ENCODE data around the gene CCDC146.
"Not testable (repeated sequence)": the region's sequence is repeated elsewhere in the genome, so short reads cannot be mapped to it uniquely, and the experiment has no call there.

Gene CCDC146

DNA sequence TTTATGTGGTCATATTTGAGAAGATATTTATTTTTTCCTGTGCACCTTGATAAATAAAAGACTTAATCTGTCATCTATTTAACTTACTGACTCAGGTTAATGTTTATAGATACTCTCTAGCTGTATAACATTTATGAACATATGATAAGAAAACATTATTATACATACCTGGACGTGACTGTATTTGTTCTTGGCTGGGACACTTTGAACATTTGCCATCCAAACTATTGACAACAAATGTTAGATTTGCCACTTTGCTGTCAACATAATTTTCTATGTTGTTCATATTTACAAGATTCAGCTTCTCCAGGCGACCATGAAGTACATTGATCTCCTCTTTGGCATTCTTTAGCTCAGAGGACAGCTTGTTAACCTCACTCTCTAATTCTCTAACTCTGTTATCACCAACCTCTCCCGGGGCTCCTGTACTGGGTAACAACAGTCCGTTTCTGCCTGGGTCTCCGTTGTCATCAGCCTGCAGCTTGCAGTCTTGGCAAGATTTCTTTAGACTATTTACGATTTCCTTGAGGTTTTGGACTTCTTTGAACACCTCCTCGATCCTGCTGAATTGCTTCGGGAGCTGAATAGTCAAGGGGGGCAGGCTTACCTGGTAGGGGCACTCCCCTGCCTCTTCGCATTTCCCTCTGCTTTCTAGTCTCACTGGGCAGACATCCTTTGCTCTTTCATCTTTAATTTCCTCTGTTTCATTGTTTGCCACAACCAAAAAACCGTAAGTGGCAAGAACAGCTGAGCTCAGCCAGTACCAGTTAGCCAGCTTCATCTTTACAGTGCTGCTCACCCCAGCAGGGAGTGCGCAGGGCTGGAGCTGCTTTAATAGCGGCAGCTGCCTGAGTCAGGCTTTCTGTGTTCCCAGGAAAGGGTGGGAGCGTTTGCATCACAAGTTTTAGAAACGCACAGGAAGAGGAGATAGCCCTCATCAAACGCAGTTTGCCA, 76.9 kb downstream of the CCDC146 start, which contains the start of gene FGL2:
TSS of gene FGL2 (minus strand) at position 807 of the 954 bp plus-strand sequence. CDS start at position 781, 26 bp downstream.
- DNase-seq (ENCODE audit: low read depth in 1 of 2, low spot score in 1 of 2), result no peak

DNA sequence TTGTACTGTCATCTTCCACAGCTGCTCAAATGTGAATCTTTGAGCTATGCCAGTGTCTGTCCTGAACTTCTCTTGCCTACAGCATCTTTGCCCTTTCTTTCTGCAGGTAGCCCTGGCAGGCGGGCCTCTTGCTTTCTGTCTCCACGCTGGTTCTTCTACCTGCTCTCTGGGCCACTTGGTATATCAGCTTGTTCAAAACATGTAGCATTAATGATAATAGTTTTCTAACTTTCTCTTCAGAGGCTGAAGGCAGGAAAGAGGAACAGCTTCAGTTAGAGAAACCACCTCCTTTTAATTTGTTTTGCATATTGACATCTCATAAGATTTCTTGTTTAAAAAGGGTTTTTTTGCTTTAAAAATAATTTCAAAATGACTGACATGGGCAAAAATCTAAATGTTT, 78.1 kb downstream of the CCDC146 start:
- DNase-seq (ENCODE audit: low read depth in 1 of 2, low spot score in 1 of 2), result no peak

DNA sequence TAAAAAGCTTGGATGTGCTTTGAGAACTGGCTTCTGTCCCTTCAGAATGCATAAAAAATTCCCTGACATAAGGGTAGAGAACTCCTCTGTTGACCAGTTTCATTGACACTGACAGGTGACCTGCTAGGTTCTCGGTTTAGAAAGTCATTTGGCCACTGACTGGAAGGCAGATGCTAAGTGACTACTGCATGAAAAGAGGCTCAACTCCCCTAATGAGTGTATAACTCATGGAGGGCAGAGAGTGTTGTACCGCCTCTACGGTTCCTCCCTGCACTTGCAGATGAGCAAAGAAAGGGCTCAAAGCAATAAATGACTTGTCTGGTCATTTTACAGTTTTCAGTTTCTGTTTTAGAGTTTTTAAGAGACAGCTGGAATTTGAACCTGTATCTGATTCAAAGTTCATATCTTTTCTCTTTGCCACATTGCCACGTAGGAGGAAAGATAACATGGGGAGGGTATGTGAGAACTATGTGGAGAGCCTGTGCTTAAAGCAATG, 80.1 kb downstream of the CCDC146 start:
- no peak for DNase-seq (ENCODE audit: low read depth in 1 of 2, low spot score in 1 of 2)

DNA sequence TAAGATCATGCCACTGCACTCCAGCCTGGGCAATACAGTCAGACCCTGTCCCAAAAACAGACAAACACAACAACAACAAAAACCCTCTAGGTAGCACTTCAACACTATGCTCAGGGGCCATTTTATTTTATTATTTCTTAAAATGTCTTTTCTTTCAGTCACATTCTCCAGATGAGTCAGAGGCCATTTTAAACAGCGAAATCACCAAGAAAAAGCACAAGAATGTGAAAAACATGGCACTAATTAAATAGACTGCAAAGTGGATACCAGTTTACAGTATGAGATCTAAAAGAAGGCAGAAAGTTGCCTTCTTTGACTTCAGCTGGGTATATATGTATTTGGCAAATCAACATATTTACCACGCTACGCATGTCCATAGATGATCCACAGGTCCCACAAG, 83.3 kb downstream of the CCDC146 start:
- DNase-seq (ENCODE audit: low read depth in 1 of 2, low spot score in 1 of 2), result no peak

DNA sequence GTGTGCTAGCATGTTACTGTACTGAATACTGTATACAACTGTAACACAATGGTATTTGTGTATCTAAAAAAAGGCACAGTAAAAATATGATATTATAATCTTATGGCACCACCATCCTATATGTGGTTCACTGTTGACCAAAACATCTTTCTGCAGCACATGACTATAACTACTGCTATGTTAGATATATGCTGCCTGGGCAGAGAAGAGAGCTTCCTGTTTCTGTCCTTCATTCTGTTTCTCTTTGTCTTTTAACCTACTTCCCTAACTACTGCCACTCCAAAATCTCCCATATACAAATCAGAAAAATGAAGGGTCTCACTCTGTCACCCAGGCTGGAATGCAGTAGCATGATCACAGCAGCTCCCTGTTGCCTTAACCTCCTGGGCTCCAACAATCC, 86.0 kb downstream of the CCDC146 start:
- DNase-seq (ENCODE audit: low read depth in 1 of 2, low spot score in 1 of 2), result no peak

DNA sequence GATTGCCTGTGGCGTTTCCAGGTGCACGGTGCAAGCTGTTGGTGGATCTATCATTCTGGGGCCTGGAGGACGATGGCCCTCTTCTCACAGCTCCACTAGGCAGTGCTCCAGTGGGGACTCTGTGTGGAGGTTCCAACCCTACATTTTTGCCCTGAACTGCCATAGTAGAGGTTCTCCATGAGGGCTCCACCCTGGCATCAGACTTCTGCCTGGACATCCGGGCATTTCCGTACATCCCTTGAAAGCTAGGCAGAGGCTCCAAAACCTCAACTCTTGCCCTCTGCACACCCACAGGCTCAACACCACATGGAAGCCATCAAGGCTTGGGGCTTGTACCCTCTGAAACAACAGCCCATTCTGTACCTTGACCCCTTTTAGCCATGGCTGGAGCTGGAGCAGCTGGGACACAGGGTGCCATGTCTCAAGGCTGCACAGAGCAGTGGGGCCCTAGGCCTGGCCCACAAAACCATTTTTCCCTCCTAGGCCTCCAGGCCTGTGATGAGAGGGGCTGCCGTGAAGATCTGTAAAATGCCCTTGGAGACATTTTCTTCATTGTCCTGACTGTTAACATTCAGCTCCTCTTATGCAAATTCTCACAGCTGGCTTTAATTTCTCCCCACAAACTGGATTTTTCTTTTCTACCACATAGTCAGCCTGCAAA, 87.2 kb downstream of the CCDC146 start:
- DNase-seq (ENCODE audit: low read depth in 1 of 2, low spot score in 1 of 2), result no peak

DNA sequence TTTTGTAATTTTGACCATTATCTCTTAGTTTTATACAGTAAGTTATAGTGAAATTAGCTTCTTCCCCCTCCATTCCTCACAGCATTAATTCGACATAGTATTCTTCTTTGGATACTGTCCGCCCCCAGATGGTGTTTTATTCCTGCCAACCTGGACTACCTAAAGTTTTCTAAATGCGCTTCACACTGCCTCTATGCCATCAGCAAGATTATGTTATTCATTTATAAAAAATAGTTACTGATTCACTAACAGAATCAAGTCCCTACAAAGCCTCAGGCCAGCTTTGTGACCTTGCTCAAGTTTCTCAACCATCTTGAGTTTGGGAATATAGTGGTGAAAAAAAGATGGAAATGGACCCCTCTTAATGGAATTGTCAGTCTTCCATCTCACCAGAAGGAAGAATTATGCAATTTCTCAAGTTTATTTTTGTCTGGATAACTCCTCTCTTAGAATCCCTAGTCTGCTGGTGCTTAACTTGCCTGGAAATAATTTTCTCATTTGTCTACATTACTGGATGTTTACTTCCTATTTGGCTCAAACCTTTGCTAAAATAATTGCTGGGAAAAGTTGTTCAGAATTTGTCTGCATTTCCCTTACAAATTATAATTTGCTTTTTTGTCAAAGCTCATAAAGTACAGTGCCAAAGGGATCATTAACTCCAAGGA, 93.9 kb downstream of the CCDC146 start:
- DNase-seq (ENCODE audit: low read depth in 1 of 2, low spot score in 1 of 2), result no peak

DNA sequence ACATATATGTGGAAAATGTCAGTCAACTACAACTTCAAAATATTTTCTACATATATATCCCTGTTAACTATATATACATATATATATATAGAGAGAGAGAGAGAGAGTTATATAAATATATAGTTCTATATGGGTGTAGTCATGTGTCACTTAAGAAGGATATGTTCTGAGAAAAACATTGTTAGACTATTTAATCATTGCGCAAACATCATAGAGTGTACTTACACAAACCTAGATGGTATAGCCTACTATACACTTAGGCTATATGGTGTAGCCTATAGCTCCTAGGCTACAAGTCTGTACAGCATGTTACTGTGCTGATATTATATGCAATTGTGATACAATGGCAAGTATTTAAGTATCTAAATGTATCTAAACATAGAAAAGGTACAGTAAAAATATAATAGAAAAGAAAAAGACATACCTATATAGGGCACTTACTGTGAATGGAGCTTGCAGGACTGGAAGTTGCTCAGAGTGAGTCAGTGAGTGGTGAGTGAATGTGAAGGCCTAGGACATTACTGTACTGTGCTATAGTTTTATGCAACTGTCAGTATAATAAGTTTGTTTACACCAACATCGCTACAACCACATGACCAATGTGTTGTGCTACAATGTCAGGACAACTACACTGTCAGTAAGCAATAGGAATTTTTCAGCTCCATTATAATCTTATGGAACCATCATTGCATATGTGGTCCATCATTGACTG, 95.2 kb downstream of the CCDC146 start:
- DNase-seq (ENCODE audit: low read depth in 1 of 2, low spot score in 1 of 2), result no peak

DNA sequence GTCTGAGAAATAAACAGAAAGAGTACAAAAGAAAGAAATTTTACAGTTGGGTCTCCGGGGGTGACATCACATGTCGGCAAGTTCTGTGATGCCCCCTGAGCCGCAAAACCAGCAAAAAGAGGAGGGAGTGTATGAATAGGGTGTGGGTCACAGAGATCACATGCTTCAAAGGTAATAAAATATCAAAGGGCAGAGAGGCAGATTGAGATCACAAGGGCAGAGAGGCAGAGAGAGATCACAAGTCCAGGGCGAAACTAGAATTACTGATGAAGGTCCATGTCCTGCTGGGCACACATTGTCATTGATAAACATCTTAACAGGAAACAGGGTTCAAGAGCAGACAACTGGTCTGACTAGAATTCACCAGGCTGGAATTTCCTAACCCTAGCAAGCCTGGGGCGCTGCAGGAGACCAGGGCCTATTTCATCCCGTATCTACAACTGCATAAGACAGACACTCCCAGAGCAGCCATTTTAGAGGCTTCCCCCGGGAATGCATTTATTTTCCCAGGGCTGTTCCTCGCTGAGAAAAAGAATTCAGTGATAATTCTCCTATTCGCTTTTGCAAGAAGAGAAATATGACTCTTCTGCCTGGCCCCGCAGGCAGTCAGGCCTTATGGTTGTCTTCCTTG, 97.4 kb downstream of the CCDC146 start:
- not testable (repeated sequence) for DNase-seq (ENCODE audit: low read depth in 1 of 2, low spot score in 1 of 2)

DNA sequence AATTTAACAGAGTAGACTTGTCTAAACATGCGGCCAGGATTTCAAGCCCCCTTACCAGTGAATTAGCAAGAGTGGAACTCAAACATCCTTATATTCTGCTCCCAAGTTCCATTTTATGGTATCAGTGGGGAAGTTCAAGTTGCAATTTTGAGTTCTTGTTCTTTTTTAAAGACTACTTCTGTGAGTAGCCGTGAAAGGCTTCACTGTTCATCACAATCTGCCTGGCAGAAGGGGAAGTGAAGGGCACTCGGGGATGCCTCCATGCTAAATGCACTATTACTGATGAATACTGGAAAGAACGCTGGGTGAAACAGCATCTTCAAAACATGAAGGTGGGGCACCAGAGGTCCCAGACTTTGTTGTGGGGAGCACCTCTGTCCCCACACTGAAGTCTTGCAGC, 99.7 kb downstream of the CCDC146 start:
- DNase-seq (ENCODE audit: low read depth in 1 of 2, low spot score in 1 of 2), result no peak

DNA sequence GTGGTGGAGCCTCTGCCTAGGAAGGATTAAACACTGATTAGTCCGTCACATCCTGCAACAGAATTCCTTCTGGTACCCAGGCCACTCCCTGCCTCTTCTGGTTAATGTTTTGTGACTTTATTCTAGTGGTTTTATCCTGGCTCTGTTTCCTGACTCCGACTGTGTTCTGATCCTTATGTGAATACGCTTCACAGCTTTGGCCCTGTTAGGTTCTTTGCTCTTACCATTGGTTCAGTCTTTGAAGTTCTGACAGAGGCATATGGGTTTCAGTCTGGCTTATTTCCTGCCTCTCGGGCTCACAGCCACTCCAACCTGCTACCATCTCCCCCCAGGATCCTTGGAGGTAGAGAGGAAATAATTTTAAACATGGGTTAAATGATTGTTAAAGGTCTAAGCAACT, 100.4 kb downstream of the CCDC146 start:
- no peak for DNase-seq (ENCODE audit: low read depth in 1 of 2, low spot score in 1 of 2)

DNA sequence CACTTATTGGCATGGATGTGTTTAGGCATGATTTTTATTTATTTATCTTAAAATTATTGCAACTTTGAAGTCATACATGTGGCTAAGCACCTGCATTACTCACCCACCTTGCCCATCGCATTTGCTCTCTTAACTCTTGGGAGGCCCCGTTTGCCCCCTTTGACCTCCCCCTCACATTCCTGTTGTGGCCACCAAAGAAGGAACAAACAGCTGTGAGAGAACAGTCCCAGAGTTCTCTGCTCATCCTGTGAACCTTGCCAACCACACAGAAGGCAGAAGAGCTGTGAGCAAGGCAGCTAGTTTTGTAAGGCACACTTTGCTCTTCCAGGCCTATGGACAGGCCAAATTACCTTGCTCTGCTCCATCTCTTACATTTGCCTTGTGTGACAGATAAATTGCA, 100.8 kb downstream of the CCDC146 start:
- no peak for DNase-seq (ENCODE audit: low read depth in 1 of 2, low spot score in 1 of 2)

DNA sequence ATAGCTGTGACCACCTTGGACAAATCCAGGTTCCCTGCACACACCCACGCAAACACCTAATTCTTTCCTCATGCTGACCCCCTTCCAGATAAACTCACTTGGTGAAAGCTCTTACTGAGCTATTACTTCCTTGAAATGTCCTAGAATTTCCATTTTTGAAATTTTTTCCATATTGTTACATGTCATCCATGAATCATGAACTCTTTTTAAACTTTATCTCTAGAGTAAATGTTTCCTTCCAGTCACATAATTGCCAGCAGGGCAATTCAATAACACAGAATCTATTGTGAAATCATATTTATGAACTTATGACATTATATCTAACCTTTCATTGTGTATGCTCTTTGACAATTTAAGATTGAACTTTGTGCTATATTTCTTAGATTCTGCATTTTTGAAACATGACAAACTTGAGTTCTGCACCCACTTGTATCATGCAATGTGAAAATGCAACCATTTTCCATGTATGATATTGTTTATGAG, 104.0 kb downstream of the CCDC146 start:
- no peak for DNase-seq (ENCODE audit: low read depth in 1 of 2, low spot score in 1 of 2)

DNA sequence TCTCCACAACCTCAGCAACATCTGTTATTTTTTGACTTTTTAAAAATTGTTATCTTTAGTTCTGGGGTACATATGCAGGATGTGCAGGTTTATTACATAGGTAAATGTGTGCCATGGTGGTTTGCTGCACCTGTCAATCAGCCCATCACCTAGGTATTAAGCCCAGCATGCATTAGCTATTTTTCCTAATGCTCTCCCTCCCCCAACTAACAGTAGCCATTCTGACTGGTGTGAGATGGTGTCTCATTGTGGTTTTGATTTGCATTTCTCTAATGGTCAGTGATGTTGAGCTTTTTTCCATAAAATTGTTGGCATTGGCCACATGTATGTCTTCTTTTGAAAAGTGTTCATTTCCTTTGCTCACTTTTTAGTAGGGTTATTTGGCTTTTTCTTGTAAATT, 106.4 kb downstream of the CCDC146 start:
- DNase-seq (ENCODE audit: low read depth in 1 of 2, low spot score in 1 of 2), result not testable (repeated sequence)

DNA sequence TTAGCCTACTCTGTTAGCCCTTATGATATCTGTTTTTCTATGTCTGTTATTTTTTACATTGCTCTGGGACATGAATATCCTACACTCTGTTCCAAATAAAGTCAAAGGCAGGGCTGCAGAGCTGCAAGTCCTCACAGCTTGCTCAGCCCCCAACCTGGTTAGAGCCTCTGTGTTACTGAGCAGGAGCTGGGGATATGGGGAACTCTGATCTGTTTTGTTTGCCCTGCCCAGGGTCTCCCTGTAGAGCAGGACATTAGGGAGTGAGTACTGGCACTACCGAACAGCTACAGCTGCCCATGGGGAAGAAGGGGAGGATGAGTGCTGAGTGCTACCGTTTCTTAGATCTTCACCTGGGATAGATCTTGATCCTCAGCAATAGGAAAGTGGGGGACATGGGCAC, 110.1 kb downstream of the CCDC146 start:
- DNase-seq (ENCODE audit: low read depth in 1 of 2, low spot score in 1 of 2), result no peak

DNA sequence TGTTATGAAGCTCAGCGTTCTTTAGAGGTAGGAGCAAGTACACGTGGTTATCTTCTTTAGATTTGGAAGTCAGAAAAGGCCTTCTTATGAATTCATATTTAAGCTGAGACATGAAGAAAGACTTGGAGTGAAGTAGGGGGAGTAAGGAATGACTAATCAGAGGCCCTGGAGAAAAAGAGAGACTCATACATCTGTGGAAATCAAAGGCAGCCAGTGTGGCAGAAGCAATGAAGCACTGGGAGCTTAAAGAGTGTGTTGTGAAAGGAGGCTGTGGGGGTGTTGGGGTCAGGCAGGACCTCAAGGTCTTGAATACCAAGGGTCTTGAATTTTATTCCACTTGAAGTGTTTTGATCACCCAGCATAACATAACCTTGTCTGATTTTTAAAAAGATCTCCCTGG, 112.9 kb downstream of the CCDC146 start:
- no peak for DNase-seq (ENCODE audit: low read depth in 1 of 2, low spot score in 1 of 2)

DNA sequence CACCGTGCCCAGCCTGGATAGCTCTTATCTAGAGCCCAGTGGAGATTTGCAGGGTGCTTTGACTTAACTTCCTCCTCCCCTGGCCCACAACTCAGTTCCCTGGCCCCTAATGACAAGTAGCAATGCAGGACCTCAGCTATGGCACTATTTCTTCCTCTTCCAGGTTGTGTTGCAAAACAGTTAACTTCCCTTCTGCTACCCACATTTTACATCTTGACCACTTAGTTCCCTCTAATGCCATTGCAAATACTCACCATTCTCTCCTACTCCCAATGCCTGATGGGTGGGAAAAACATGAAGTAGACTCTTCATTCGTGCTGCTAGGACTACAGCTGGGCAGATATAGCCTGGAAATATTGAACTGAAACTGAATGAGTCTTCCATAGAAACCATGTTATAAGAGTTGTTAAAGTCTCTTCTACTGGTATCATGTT, 116.3 kb downstream of the CCDC146 start:
- no peak for DNase-seq (ENCODE audit: low read depth in 1 of 2, low spot score in 1 of 2)

DNA sequence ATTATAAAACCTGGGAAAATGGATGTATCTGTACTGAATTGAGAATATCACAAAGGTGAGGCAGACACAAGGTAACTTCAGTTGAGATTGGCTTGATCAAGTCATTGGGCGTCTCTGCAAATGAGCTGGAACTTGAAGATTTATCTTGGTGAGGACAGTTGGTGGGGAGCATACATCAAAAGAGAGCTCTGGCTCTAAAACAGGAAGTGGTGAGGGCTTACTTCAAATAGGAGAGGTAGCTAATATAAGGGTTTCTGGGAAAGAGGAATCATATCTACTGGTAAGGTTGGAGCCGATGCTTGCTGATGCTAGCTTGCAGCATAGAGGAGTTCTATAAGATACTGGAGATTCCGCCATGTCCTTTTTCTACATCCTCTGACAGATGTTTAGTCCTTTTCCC, 117.1 kb downstream of the CCDC146 start:
- no peak for DNase-seq (ENCODE audit: low read depth in 1 of 2, low spot score in 1 of 2)

DNA sequence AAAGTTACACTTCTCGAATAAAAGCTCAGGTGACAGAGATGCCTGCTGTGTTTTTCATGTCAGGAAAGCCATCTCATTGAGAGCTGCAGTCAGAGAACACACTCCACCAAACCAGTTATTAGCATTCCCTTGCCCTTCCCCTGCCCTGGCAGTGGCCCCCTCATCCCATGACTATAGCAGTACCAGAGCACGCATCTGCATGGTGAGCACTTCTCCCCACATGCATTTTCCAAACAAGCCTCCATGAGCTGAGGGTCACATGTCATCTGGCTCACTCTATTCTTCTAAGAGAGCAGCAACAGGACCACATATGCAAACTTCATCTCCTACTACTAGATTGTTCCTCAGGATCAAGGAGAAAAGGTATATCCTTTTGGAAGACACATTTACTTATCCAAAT, 119.7 kb downstream of the CCDC146 start:
- DNase-seq (ENCODE audit: low read depth in 1 of 2, low spot score in 1 of 2), result no peak

DNA sequence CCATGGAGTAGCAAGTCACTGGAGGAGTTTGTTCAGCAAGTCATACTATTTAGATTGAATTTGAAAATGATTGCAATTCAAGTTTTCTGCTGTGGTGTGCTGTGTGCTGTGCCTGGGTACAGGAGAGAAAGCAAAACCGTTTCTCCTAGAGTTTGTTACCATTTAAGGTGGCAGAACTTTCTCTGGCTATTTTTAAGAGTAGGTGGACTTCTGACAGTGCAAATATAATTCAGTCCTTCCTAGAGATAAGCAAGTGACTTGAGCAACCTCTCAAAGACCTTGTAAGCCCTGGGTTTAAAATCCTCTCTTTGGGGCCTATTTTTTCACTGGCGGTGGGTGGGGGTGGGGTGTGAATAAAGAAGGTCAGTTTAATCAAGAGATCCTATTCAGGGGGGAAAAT, 120.1 kb downstream of the CCDC146 start:
- DNase-seq (ENCODE audit: low read depth in 1 of 2, low spot score in 1 of 2), result no peak

All from activated T-helper 1 cell treated with anti-CD3 and anti-CD28 coated beads, Interleukin-2, amount 50 U/mL, for 16 hours (primary cell).